RKO (cell line): ENCODE data around the gene TIPIN.
"Not testable (repeated sequence)": the region's sequence is repeated elsewhere in the genome, so short reads cannot be mapped to it uniquely, and the experiment has no call there.

Source experiments
- DNase-seq: peaks from one replicate; pipeline ENCODE4 v3.0.0-alpha.2; 2016; ENCODE audit warnings: low spot score

TIPIN gene

GRCh38 chr15:66381376-66381775 is 24.9 kb upstream of the TIPIN start:
- not testable (repeated sequence) for DNase-seq

- no peak for DNase-seq
Measured at GRCh38 chr15:66378814-66379430, 22.4 kb upstream of the TIPIN start.

- DNase-seq: no peak
Measured at GRCh38 chr15:66374179-66374578, 17.7 kb upstream of the TIPIN start.

GRCh38 chr15:66369773-66370651 is 13.5 kb upstream of the TIPIN start:
- no peak for DNase-seq

GRCh38 chr15:66364944-66365528 is 8.6 kb upstream of the TIPIN start:
- no peak for DNase-seq

GRCh38 chr15:66362776-66363175 is 6.3 kb upstream of the TIPIN start:
- no peak for DNase-seq

GRCh38 chr15:66361745-66362460 is 5.4 kb upstream of the TIPIN start:
- DNase-seq: not testable (repeated sequence)

GRCh38 chr15:66359740-66360139 is 3.3 kb upstream of the TIPIN start:
- no peak for DNase-seq

GRCh38 chr15:66356077-66356358 is 467 bp downstream of the TIPIN start:
- DNase-seq: no peak

- not testable (repeated sequence) for DNase-seq
Measured at GRCh38 chr15:66348530-66348929, 8.0 kb downstream of the TIPIN start.

GRCh38 chr15:66328771-66329170 is 27.7 kb downstream of the TIPIN start:
- no peak for DNase-seq

GRCh38 chr15:66327736-66328135 is 28.7 kb downstream of the TIPIN start:
- no peak for DNase-seq

GRCh38 chr15:66326051-66326450 is 30.4 kb downstream of the TIPIN start:
- DNase-seq: no peak

GRCh38 chr15:66323312-66323928 is 33.1 kb downstream of the TIPIN start:
- DNase-seq: no peak

- DNase-seq: no peak
Measured at GRCh38 chr15:66312144-66312543, 44.3 kb downstream of the TIPIN start.

- no peak for DNase-seq
Measured at GRCh38 chr15:66310786-66311185, 45.7 kb downstream of the TIPIN start.

- DNase-seq: no peak
Measured at GRCh38 chr15:66309828-66310227, 46.7 kb downstream of the TIPIN start.

GRCh38 chr15:66308531-66308930 is 48.0 kb downstream of the TIPIN start:
- no peak for DNase-seq

- DNase-seq: no peak
Measured at GRCh38 chr15:66306381-66306780, 50.1 kb downstream of the TIPIN start.

GRCh38 chr15:66304425-66304824 is 52.1 kb downstream of the TIPIN start:
- DNase-seq: not testable (repeated sequence)

GRCh38 chr15:66302489-66303278 is 53.8 kb downstream of the TIPIN start:
- DNase-seq: no peak
